ENCODE measurements around the gene KIDINS220. TPM values are rescaled to one million over a fixed set of nuclear protein-coding genes. Genes with fewer than 3 reads are reported as not detected.
A peak's percentile ranks its signal among the peaks of the same experiment; 100 is the strongest.

The KIDINS220 gene
- total RNA-seq, 1 donor, result 52.2 TPM

- no peak for DNase-seq (ENCODE audit: low read depth in 2 of 3, low spot score in 2 of 3)
Observed at GRCh38 chr2:8806885-8807704, 30.3 kb downstream of the KIDINS220 start.

- DNase-seq (ENCODE audit: low read depth in 2 of 3, low spot score in 2 of 3), result no peak
Observed at GRCh38 chr2:8805278-8806210, 31.9 kb downstream of the KIDINS220 start.

GRCh38 chr2:8803658-8804379 is 33.6 kb downstream of the KIDINS220 start:
- peak in 2 of 3 donors; percentile 11 to 38 for DNase-seq (ENCODE audit: low read depth in 2 of 3, low spot score in 2 of 3)

- no peak for DNase-seq (ENCODE audit: low read depth in 2 of 3, low spot score in 2 of 3)
Observed at GRCh38 chr2:8802741-8803140, 34.7 kb downstream of the KIDINS220 start.

GRCh38 chr2:8800821-8801220 is 36.6 kb downstream of the KIDINS220 start:
- no peak for DNase-seq (ENCODE audit: low read depth in 2 of 3, low spot score in 2 of 3)

- DNase-seq (ENCODE audit: low read depth in 2 of 3, low spot score in 2 of 3), result no peak
Observed at GRCh38 chr2:8800218-8800617, 37.2 kb downstream of the KIDINS220 start.

- no peak for DNase-seq (ENCODE audit: low read depth in 2 of 3, low spot score in 2 of 3)
Observed at GRCh38 chr2:8799004-8799403, 38.4 kb downstream of the KIDINS220 start.

- no peak for DNase-seq (ENCODE audit: low read depth in 2 of 3, low spot score in 2 of 3)
Observed at GRCh38 chr2:8798393-8798792, 39.0 kb downstream of the KIDINS220 start.

- no peak for DNase-seq (ENCODE audit: low read depth in 2 of 3, low spot score in 2 of 3)
Observed at GRCh38 chr2:8797682-8798081, 39.7 kb downstream of the KIDINS220 start.

- DNase-seq (ENCODE audit: low read depth in 2 of 3, low spot score in 2 of 3), result no peak
Observed at GRCh38 chr2:8796878-8797550, 40.4 kb downstream of the KIDINS220 start.

- no peak for DNase-seq (ENCODE audit: low read depth in 2 of 3, low spot score in 2 of 3)
Observed at GRCh38 chr2:8796315-8796848, 41.0 kb downstream of the KIDINS220 start.

- no peak for DNase-seq (ENCODE audit: low read depth in 2 of 3, low spot score in 2 of 3)
Observed at GRCh38 chr2:8794923-8795825, 42.2 kb downstream of the KIDINS220 start.

GRCh38 chr2:8790739-8791162 is 46.7 kb downstream of the KIDINS220 start:
- no peak for DNase-seq (ENCODE audit: low read depth in 2 of 3, low spot score in 2 of 3)

GRCh38 chr2:8786463-8786862 is 51.0 kb downstream of the KIDINS220 start:
- no peak for DNase-seq (ENCODE audit: low read depth in 2 of 3, low spot score in 2 of 3)

- DNase-seq (ENCODE audit: low read depth in 2 of 3, low spot score in 2 of 3), result no peak
Observed at GRCh38 chr2:8779795-8780671, 57.4 kb downstream of the KIDINS220 start.

- DNase-seq (ENCODE audit: low read depth in 2 of 3, low spot score in 2 of 3), result no peak
Observed at GRCh38 chr2:8774371-8774770, 63.0 kb downstream of the KIDINS220 start.

- no peak for DNase-seq (ENCODE audit: low read depth in 2 of 3, low spot score in 2 of 3)
Observed at GRCh38 chr2:8767324-8767723, 70.1 kb downstream of the KIDINS220 start.

Measured in hematopoietic multipotent progenitor cell (in vitro differentiated cells).